ENCODE measurements around the gene CYP27B1. TPM values are rescaled to one million over a fixed set of nuclear protein-coding genes. Genes with fewer than 3 reads are reported as not detected.
A peak's percentile ranks its signal among the peaks of the same experiment; 100 is the strongest.

Gene CYP27B1
- total RNA-seq, 1 donor from 2014 or later = 2.4 TPM

GRCh38 chr12:57807285-57807684 is 40.4 kb upstream of the CYP27B1 start:
- no peak overlapping the region for H3K27ac Mint-ChIP-seq
- no peaks in the 10 kb centered on the region for H3K4me1 Mint-ChIP-seq
- intact Hi-C loops (cut with micrococcal nuclease) = no loop called here
- DNase-seq (no peak), ATAC-seq (ENCODE audit: low read depth) (no peak)
- no peaks in the 10 kb centered on the region for H3K9me3 Mint-ChIP-seq
- CTCF ChIA-PET = interaction anchor here (1.2 kb wide), 1 partner anchor 98 kb away, joined by 4 read pairs; no protein-coding TSS in a partner anchor
- POLR2A ChIA-PET = no interaction called here
- no peak for TF ChIP-seq CTCF (IDR thresholded peaks at IDR 0.05)
- peaks cover 29% of the 10 kb centered on the region for H3K36me3 Mint-ChIP-seq (ENCODE audit: low read depth)
- no peak overlapping the region for H3K4me3 Mint-ChIP-seq
- no peaks in the 10 kb centered on the region for H3K27me3 Mint-ChIP-seq

- no peak overlapping the region for H3K4me3 Mint-ChIP-seq
- ChIA-PET CTCF (interaction anchor here (1.2 kb wide), 1 partner anchor 98 kb away, joined by 4 read pairs; no protein-coding TSS in a partner anchor), POLR2A (no interaction called here)
- TF ChIP-seq CTCF (IDR thresholded peaks at IDR 0.05) = no peak
- DNase-seq (no peak), ATAC-seq (ENCODE audit: low read depth) (no peak)
- H3K4me1 Mint-ChIP-seq = no peaks in the 10 kb centered on the region
- H3K9me3 Mint-ChIP-seq = no peaks in the 10 kb centered on the region
- H3K27me3 Mint-ChIP-seq = no peaks in the 10 kb centered on the region
- H3K27ac Mint-ChIP-seq = no peak overlapping the region
- peaks cover 32% of the 10 kb centered on the region for H3K36me3 Mint-ChIP-seq (ENCODE audit: low read depth)
- intact Hi-C loops (cut with micrococcal nuclease) = no loop called here
Measured at GRCh38 chr12:57806677-57807076, 39.8 kb upstream of the CYP27B1 start.

GRCh38 chr12:57803319-57803893 is 36.5 kb upstream of the CYP27B1 start:
- ChIA-PET POLR2A (interaction anchor here (0.6 kb wide), 1 partner anchor 101 kb away, joined by 7 read pairs; no protein-coding TSS in a partner anchor), CTCF (interaction anchor here (0.9 to 3.5 kb wide), 13 partner anchors 10 to 107 kb away, joined by 3 to 34 read pairs (median 5); partner anchors contain the start of genes AVIL and TSFM)
- H3K4me1 Mint-ChIP-seq = no peaks in the 10 kb centered on the region
- intact Hi-C loops (cut with micrococcal nuclease) = loop anchor here (1.0 to 2.0 kb wide), 3 partner anchors 28 to 102 kb away; no protein-coding TSS in a partner anchor
- no peaks in the 10 kb centered on the region for H3K27me3 Mint-ChIP-seq
- peak; percentile 54 for ATAC-seq (ENCODE audit: low read depth)
- DNase-seq = no peak
- no peaks in the 10 kb centered on the region for H3K9me3 Mint-ChIP-seq
- H3K36me3 Mint-ChIP-seq (ENCODE audit: low read depth) = peaks cover 49% of the 10 kb centered on the region
- no peak overlapping the region for H3K27ac Mint-ChIP-seq
- no peak for TF ChIP-seq CTCF (IDR thresholded peaks at IDR 0.05)
- H3K4me3 Mint-ChIP-seq = no peak overlapping the region

- TF ChIP-seq CTCF (IDR thresholded peaks at IDR 0.05) = no peak
- no peaks in the 10 kb centered on the region for H3K4me1 Mint-ChIP-seq
- POLR2A ChIA-PET = interaction anchor here (0.6 kb wide), 1 partner anchor 102 kb away, joined by 7 read pairs; no protein-coding TSS in a partner anchor
- H3K27me3 Mint-ChIP-seq = no peaks in the 10 kb centered on the region
- H3K4me3 Mint-ChIP-seq = no peak overlapping the region
- intact Hi-C loops (cut with micrococcal nuclease) = loop anchor here (1.0 to 2.0 kb wide), 3 partner anchors 29 to 103 kb away; no protein-coding TSS in a partner anchor
- peaks cover 48% of the 10 kb centered on the region for H3K36me3 Mint-ChIP-seq (ENCODE audit: low read depth)
- H3K27ac Mint-ChIP-seq = no peak overlapping the region
- CTCF ChIA-PET = interaction anchor here (0.9 to 3.5 kb wide), 11 partner anchors 9 to 108 kb away, joined by 3 to 34 read pairs (median 5); partner anchors contain the start of genes AVIL and TSFM
- no peak for ATAC-seq (ENCODE audit: low read depth)
- DNase-seq = no peak
- H3K9me3 Mint-ChIP-seq = no peaks in the 10 kb centered on the region
Measured at GRCh38 chr12:57802607-57803006, 35.7 kb upstream of the CYP27B1 start.

- Mint-ChIP-seq H3K4me3 (no peak overlapping the region), H3K4me1 (no peaks in the 10 kb centered on the region), H3K36me3 (ENCODE audit: low read depth) (peaks cover 59% of the 10 kb centered on the region), H3K9me3 (no peaks in the 10 kb centered on the region), H3K27ac (no peak overlapping the region), H3K27me3 (no peaks in the 10 kb centered on the region)
- DNase-seq = no peak
- no peak for TF ChIP-seq CTCF (IDR thresholded peaks at IDR 0.05)
- POLR2A ChIA-PET = no interaction called here
- CTCF ChIA-PET = interaction anchor here (1.3 kb wide), 1 partner anchor 105 kb away, joined by 3 read pairs; no protein-coding TSS in a partner anchor
- ATAC-seq (ENCODE audit: low read depth) = no peak
- intact Hi-C loops (cut with micrococcal nuclease) = no loop called here
Measured at GRCh38 chr12:57800965-57801364, 34.1 kb upstream of the CYP27B1 start.
